Kidney (tissue), 14 donors: ENCODE results near the gene KRT84. TPM values are rescaled to one million over a fixed set of nuclear protein-coding genes. Genes with fewer than 3 reads are reported as not detected.

Experiments used
- DNase-seq, 5 donors: peaks; one replicate each; pipeline ENCODE4 v3.0.0-alpha.2; 2013 to 2020
- FAIRE-seq: peaks from 2 replicates; lab custom pipeline; 2012; peaks lifted over from hg19 to GRCh38; lab: Jason Lieb, UNC
- H3K27ac ChIP-seq, 2 donors: one replicate each; pipeline ENCODE4 v1.7.0; 2013; ENCODE audit warnings: low read depth in 2 of 2, low read length in 2 of 2, inconsistent platforms in 1 of 2
- H3K27me3 ChIP-seq: one replicate; pipeline ENCODE4 v1.7.1; 2013; ENCODE audit warnings: low read length, inconsistent platforms; ENCODE audit not compliant: control insufficient read depth, insufficient read depth
- H3K36me3 ChIP-seq, 3 donors: one replicate each; pipeline versions ENCODE4 v1.7.0 to v1.7.1; 2013; ENCODE audit warnings: low read length in 3 of 3, control low read depth in 1 of 3, inconsistent platforms in 1 of 3; ENCODE audit not compliant: insufficient read depth in 3 of 3, control insufficient read depth in 2 of 3
- H3K4me1 ChIP-seq, 3 donors: one replicate each; pipeline versions ENCODE4 v1.7.0 to v1.7.1; 2013; ENCODE audit warnings: low read length in 3 of 3, inconsistent platforms in 1 of 3, low read depth in 1 of 3; ENCODE audit not compliant: control insufficient read depth in 2 of 3, insufficient read depth in 2 of 3
- H3K4me3 ChIP-seq, 3 donors: one replicate each; pipeline versions ENCODE4 v1.7.0 to v1.8.1; 2013; ENCODE audit warnings: low read length in 3 of 3, control low read depth in 1 of 3, inconsistent platforms in 1 of 3
- H3K9ac ChIP-seq, 3 donors: one replicate each; pipeline versions ENCODE4 v1.7.0 to v1.7.1; 2013; ENCODE audit warnings: low read length in 3 of 3, control low read depth in 1 of 3, inconsistent platforms in 1 of 3
- H3K9me3 ChIP-seq, 3 donors: one replicate each; pipeline versions ENCODE4 v1.7.0 to v1.7.1; 2013; ENCODE audit warnings: low read length in 3 of 3, control low read depth in 1 of 3, inconsistent platforms in 1 of 3; ENCODE audit not compliant: control insufficient read depth in 2 of 3, insufficient read depth in 1 of 3
- intact Hi-C: fragments of 100-400 bp; cut with DNase I; formaldehyde crosslinking; loops from one replicate; pipeline ENCODE4 v1.11.1; 2022
- polyA plus RNA-seq: library from polyadenylated mRNA; stranded (reverse); fragments of 350-450 nt; fragmentation: Illumina TruSeq; extraction: RNeasy Lipid Tissue Mini Kit (QIAGEN cat#74804); gene quantifications from one replicate; pipeline ENCODE4 v1.2.3, GENCODE V29; 2014; ENCODE audit warnings: low read depth, low replicate concordance; ENCODE audit not compliant: insufficient read depth
- total RNA-seq: library from RNA; stranded (reverse); fragmentation: NEBNext Ultra II Directional; extraction: Animal tissue kit (Norgen Biotek cat#: 25700); gene quantifications from one replicate; pipeline ENCODE4 v1.2.1, GENCODE V29; 2021
- TF ChIP-seq, protein P1 (sequence below): IDR thresholded peaks from 3 replicates; pipeline ENCODE4 v1.5.1; 2012; ENCODE audit warnings: mild to moderate bottlenecking, moderate library complexity, borderline replicate concordance; ENCODE audit not compliant: insufficient read depth; ENCODE audit errors: extremely low read depth
- donor health status: control.
- donor health status: control.
- donor health status: control.
- donor health status: control.
- donor health status: control.
- donor health status: DM: yes; HTN: yes; CAD: no.
- donor health status: Normal renal cell carcinoma (clear cell type).

The KRT84 gene
- total and polyA plus RNA-seq, 2 donors from 2014 or later: not detected

DNA sequence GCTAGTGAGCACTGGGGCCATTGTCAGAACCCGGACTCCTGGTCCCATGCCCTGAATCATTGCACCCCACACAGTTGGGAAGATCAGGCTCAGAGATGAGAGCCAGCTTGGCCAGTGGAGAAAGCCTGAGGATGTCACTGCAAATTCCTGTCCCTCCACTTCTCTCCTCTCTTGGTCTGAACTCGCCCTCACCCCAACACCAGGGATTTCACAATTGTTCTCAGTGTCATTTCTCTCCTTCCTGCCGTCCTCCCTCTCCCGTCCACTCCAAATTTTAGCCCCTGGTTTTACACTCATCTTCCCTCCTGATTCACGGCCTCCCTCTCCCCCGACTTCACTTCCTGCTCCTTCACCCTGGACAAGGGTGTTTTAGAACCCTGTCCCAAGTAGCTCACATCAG is 37.6 kb upstream of the KRT84 start:
- Histone ChIP-seq H3K4me1 (no peaks in the 10 kb centered on the region), H3K27ac (peak overlapping the region in 1 of 2 donors; percentile 13), H3K36me3 (no peaks in the 10 kb centered on the region), H3K4me3 (no peak overlapping the region), H3K9me3 (no peaks in the 10 kb centered on the region), H3K27me3 (no peaks in the 10 kb centered on the region), H3K9ac (no peak overlapping the region)
- DNase-seq (no peak), FAIRE-seq (no peak)
- TF ChIP-seq, protein P1, sequence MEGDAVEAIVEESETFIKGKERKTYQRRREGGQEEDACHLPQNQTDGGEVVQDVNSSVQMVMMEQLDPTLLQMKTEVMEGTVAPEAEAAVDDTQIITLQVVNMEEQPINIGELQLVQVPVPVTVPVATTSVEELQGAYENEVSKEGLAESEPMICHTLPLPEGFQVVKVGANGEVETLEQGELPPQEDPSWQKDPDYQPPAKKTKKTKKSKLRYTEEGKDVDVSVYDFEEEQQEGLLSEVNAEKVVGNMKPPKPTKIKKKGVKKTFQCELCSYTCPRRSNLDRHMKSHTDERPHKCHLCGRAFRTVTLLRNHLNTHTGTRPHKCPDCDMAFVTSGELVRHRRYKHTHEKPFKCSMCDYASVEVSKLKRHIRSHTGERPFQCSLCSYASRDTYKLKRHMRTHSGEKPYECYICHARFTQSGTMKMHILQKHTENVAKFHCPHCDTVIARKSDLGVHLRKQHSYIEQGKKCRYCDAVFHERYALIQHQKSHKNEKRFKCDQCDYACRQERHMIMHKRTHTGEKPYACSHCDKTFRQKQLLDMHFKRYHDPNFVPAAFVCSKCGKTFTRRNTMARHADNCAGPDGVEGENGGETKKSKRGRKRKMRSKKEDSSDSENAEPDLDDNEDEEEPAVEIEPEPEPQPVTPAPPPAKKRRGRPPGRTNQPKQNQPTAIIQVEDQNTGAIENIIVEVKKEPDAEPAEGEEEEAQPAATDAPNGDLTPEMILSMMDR: no peak
- intact Hi-C loops: no loop called here

DNA sequence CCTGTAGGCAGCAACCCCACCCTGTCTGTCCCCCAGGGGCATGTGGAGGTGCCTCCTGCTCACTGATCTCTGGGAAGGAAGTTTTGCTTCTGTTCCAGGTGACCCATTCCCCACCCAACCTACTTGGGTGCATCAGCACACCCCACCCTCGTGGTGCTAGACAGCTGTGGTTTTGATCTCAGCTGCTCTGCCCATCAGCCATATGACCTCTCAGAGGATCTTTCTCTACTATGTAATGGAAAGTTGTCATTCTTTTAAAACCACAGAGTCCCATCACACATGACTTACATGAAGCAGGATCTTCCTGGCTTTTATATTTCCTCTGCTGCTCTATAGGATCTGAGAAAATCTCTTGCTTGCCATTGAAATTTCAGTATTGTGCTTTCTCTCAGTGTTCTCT is 34.2 kb upstream of the KRT84 start:
- Histone ChIP-seq H3K4me3 (no peak overlapping the region), H3K36me3 (no peaks in the 10 kb centered on the region), H3K9ac (no peak overlapping the region), H3K27me3 (no peaks in the 10 kb centered on the region), H3K9me3 (no peaks in the 10 kb centered on the region), H3K4me1 (peaks cover 0 to 2% (median 0%) of the 10 kb centered on the region in 3 donors), H3K27ac (no peak overlapping the region)
- TF ChIP-seq, protein P1: no peak
- FAIRE-seq (no peak), DNase-seq (no peak)
- intact Hi-C loops: no loop called here

DNA sequence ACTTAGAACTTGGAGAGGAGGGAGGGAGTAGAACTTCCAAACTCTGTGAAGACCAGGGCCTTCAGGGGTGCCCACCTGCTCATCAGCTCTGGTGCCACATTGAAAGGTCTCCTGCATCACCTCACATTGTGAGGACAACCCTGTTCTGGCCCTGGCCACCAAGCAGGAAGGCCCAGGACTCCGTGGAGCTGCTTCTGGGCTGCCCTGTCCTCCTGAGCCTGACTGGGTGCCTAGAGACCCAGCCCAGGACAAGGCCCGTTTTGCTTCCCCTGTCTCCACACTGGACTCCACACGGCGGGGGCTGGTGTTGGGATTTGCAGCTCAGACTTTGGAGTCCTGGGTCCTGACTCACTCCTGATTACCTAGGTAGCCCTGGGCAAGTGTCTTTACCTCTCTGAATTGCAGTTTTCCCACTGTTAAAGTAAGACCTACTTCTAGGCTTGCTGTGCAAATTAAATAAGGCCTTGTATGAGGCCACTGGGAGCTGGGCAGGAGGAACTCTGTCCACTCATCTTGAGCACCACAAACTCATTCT is 33.2 kb upstream of the KRT84 start:
- Histone ChIP-seq H3K27me3 (no peaks in the 10 kb centered on the region), H3K36me3 (no peaks in the 10 kb centered on the region), H3K9ac (no peak overlapping the region), H3K4me1 (peaks cover 0 to 2% (median 0%) of the 10 kb centered on the region in 3 donors), H3K9me3 (no peaks in the 10 kb centered on the region), H3K4me3 (no peak overlapping the region), H3K27ac (no peak overlapping the region)
- intact Hi-C loops: no loop called here
- DNase-seq (no peak), FAIRE-seq (no peak)
- TF ChIP-seq, protein P1: no peak

DNA sequence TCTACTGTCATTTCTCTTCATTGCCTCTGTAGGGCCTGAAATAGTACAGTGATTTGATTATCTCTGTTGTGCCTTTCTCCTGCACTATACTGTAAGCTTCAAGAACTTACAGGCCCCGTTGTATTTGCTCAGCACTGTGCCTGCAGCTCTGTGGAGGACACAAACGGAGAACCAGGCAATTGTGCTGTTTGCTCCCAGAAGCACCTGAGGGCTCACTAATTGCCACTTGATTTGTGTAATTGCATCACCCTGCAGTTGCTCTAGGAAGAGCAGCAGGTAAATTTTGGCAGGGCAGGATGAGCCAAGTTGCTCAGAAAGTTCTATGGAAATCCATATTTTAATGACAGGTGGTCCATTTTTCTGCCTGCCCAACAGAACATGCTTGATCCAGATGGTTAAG is 32.3 kb upstream of the KRT84 start:
- DNase-seq (no peak), FAIRE-seq (no peak)
- H3K4me3 ChIP-seq: no peak overlapping the region
- H3K9me3 ChIP-seq: no peaks in the 10 kb centered on the region
- H3K27me3 ChIP-seq: no peaks in the 10 kb centered on the region
- H3K36me3 ChIP-seq: no peaks in the 10 kb centered on the region
- no peak overlapping the region for H3K27ac ChIP-seq
- intact Hi-C loops: no loop called here
- H3K9ac ChIP-seq: no peak overlapping the region
- peaks cover 0 to 2% (median 0%) of the 10 kb centered on the region in 3 donors for H3K4me1 ChIP-seq
- TF ChIP-seq, protein P1: no peak
